ENCODE results near the gene RBM6. TPM values are rescaled to one million over a fixed set of nuclear protein-coding genes. Genes with fewer than 3 reads are reported as not detected.

The RBM6 gene
- polyA plus RNA-seq, 1 of the 3 experiments (the other 2 are of a cell fraction) = 67.4 TPM

- TF ChIP-seq POLR2AphosphoS5 (IDR thresholded peaks at IDR 0.05; ENCODE audit: low read depth, low read length) = peak; percentile 48; the same call in 1 of the 2 replicates
- peak; percentile 97 for TF ChIP-seq RAD21 (IDR thresholded peaks at IDR 0.05; ENCODE audit: low read length)
- no peak for TF ChIP-seq RCOR1 (IDR thresholded peaks at IDR 0.05; ENCODE audit: low read length)
- no peak for TF ChIP-seq GATA2 (CRISPR knock-in tag; IDR thresholded peaks at IDR 0.05)
- TF ChIP-seq SIN3A (IDR thresholded peaks at IDR 0.05; ENCODE audit: borderline replicate concordance, low read depth, low read length) = no peak
- no peak for TF ChIP-seq IRF3 (IDR thresholded peaks at IDR 0.05; ENCODE audit: low read depth, low read length)
These were observed 181.4 kb downstream of the RBM6 start (continued) for GRCh38 chr3:50121072-50122032.

DNA sequence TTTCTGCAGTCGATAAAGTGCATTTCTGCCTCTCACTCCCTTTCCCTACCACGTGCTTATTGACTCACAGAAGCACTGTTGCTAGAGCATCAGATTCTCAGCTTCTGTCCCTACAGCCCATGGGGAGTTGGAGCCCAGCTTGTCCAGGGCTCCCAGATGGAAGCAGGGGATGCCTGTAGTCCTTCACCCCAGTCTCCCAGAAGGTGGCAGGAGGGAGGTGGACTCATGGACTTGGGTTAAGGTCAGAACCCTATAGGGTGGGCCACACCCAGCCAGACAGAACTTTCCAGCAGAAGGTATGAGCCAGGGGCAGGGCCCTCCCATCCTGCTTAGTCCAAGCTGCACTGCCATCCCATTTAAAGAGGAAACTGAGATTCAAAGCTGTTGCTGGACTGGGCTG, 182.1 kb downstream of the RBM6 start:
- ChIA-PET POLR2A (interaction anchor here (1.5 to 3.8 kb wide), 4 partner anchors 15 to 68 kb away, joined by 8 to 21 read pairs (median 16); partner anchors contain the start of gene GNAT1), CTCF (interaction anchor here (0.7 to 28.1 kb wide), 37 partner anchors 8 to 283 kb away, joined by 3 to 684 read pairs (median 5); partner anchors contain the start of genes GNAT1, LSMEM2, RBM5 and SEMA3F)
- DNase-seq = no peak
- 90% methylated on average over 2 of the region's 2 CpGs for WGBS (ENCODE audit: low lambda C conversion rate)
- Histone ChIP-seq H3K4me1 (ENCODE audit: control insufficient read depth in 1 of 2, insufficient read depth in 2 of 2, low read depth in 1 of 2, low read length in 1 of 2) (peaks cover 13 to 56% of the 10 kb centered on the region in 2 experiments), H3K27ac (ENCODE audit: low read depth in 2 of 2, low read length in 1 of 2) (no peak overlapping the region), H3K27me3 (ENCODE audit: insufficient read depth) (no peaks in the 10 kb centered on the region), H3K79me2 (ENCODE audit: insufficient read depth) (no peaks in the 10 kb centered on the region), H3K4me2 (no peak overlapping the region), H3K4me3 (ENCODE audit: low read depth in 2 of 2, low read length in 1 of 2) (no peak overlapping the region), H3K36me3 (replicated peaks in 1 of 2; ENCODE audit: control insufficient read depth in 1 of 2, insufficient read depth in 2 of 2, low read length in 1 of 2) (peaks cover 7 to 31% of the 10 kb centered on the region in 2 experiments), H4K20me1 (ENCODE audit: insufficient read depth) (peaks cover 16% of the 10 kb centered on the region; the same call in 1 of the 2 replicates), H2AFZ (ENCODE audit: low read depth) (no peak overlapping the region), H3K9ac (no peak overlapping the region), H3K9me2 (no peaks in the 10 kb centered on the region), H3F3A (replicated peaks; ENCODE audit: insufficient read depth) (peaks cover 37% of the 10 kb centered on the region), H3K9me3 (no peaks in the 10 kb centered on the region)
- TF ChIP-seq, protein P1, sequence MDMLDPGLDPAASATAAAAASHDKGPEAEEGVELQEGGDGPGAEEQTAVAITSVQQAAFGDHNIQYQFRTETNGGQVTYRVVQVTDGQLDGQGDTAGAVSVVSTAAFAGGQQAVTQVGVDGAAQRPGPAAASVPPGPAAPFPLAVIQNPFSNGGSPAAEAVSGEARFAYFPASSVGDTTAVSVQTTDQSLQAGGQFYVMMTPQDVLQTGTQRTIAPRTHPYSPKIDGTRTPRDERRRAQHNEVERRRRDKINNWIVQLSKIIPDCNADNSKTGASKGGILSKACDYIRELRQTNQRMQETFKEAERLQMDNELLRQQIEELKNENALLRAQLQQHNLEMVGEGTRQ (IDR thresholded peaks at IDR 0.05; ENCODE audit: borderline replicate concordance, low read depth, low read length) = no peak
- TF ChIP-seq RAD21 (IDR thresholded peaks at IDR 0.05; ENCODE audit: low read length) = peak; percentile 22; the same call in 1 of the 2 replicates
- TF ChIP-seq SMC3 (IDR thresholded peaks at IDR 0.05; ENCODE audit: low read depth, low read length) = peak; percentile 36; the same call in 1 of the 2 replicates
